ENCODE data around the gene FURIN. TPM values are rescaled to one million over a fixed set of nuclear protein-coding genes. Genes with fewer than 3 reads are reported as not detected.

Gene FURIN
- polyA plus RNA-seq, 1 of the 3 experiments (the other 2 are of a cell fraction) = 40.8 TPM

DNA sequence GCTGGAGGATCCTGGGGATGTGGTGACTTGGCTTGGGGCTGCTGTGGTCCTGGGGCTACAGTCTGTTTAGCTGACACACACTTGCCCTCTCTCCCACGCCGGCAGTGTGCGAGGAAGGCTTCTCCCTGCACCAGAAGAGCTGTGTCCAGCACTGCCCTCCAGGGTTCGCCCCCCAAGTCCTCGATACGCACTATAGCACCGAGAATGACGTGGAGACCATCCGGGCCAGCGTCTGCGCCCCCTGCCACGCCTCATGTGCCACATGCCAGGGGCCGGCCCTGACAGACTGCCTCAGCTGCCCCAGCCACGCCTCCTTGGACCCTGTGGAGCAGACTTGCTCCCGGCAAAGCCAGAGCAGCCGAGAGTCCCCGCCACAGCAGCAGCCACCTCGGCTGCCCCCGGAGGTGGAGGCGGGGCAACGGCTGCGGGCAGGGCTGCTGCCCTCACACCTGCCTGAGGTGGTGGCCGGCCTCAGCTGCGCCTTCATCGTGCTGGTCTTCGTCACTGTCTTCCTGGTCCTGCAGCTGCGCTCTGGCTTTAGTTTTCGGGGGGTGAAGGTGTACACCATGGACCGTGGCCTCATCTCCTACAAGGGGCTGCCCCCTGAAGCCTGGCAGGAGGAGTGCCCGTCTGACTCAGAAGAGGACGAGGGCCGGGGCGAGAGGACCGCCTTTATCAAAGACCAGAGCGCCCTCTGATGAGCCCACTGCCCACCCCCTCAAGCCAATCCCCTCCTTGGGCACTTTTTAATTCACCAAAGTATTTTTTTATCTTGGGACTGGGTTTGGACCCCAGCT, 13.0 kb downstream of the FURIN start:
- Histone ChIP-seq H3K9ac (no peak overlapping the region), H3K9me3 (no peaks in the 10 kb centered on the region), H3K9me2 (no peaks in the 10 kb centered on the region), H3F3A (replicated peaks; ENCODE audit: insufficient read depth) (peaks cover 9% of the 10 kb centered on the region), H3K4me1 (ENCODE audit: control insufficient read depth in 1 of 2, insufficient read depth in 2 of 2, low read depth in 1 of 2, low read length in 1 of 2) (peaks cover 0 to 14% of the 10 kb centered on the region in 2 experiments; a peak in 1 of 4 replicates), H3K79me2 (ENCODE audit: insufficient read depth) (peaks cover 7% of the 10 kb centered on the region; the same call in 1 of the 2 replicates), H3K4me3 (ENCODE audit: low read depth in 2 of 2, low read length in 1 of 2) (no peak overlapping the region), H3K4me2 (no peak overlapping the region), H2AFZ (ENCODE audit: low read depth) (no peak overlapping the region), H3K27me3 (ENCODE audit: insufficient read depth) (no peaks in the 10 kb centered on the region), H3K36me3 (replicated peaks in 1 of 2; ENCODE audit: control insufficient read depth in 1 of 2, insufficient read depth in 2 of 2, low read length in 1 of 2) (peaks cover 13 to 56% of the 10 kb centered on the region in 2 experiments), H3K27ac (ENCODE audit: low read depth in 2 of 2, low read length in 1 of 2) (no peak overlapping the region), H4K20me1 (ENCODE audit: insufficient read depth) (no peaks in the 10 kb centered on the region)
- TF ChIP-seq EZH2phosphoT487 (IDR thresholded peaks at IDR 0.05; ENCODE audit: borderline replicate concordance, low read depth) (no peak), SIN3A (IDR thresholded peaks at IDR 0.05; ENCODE audit: borderline replicate concordance, low read depth, low read length) (no peak), CHD2 (IDR thresholded peaks at IDR 0.05; ENCODE audit: low read length, partially characterized antibody) (no peak), USF1 (IDR thresholded peaks at IDR 0.05; ENCODE audit: borderline replicate concordance, low read depth) (no peak), USF2 (IDR thresholded peaks at IDR 0.05; ENCODE audit: borderline replicate concordance, low read depth, low read length) (no peak), RXRA (IDR thresholded peaks at IDR 0.05; ENCODE audit: borderline replicate concordance, low read depth) (no peak), RCOR1 (IDR thresholded peaks at IDR 0.05; ENCODE audit: low read length) (no peak), PBX3 (IDR thresholded peaks at IDR 0.05) (no peak), RFX5 (IDR thresholded peaks at IDR 0.05; ENCODE audit: low read length) (no peak), FOSL2 (IDR thresholded peaks at IDR 0.05; ENCODE audit: borderline replicate concordance, low read depth) (no peak), ELF1 (IDR thresholded peaks at IDR 0.05) (no peak), EP300 (IDR thresholded peaks at IDR 0.05; ENCODE audit: borderline replicate concordance in 1 of 2, low read depth in 1 of 2, low read length in 1 of 2) (no peak), TAF1 (IDR thresholded peaks at IDR 0.05; ENCODE audit: borderline replicate concordance, low read depth, low read length) (no peak), NFIC (IDR thresholded peaks at IDR 0.05; ENCODE audit: borderline replicate concordance) (no peak), FOXJ3 (CRISPR knock-in tag; IDR thresholded peaks at IDR 0.05) (no peak), RAD21 (IDR thresholded peaks at IDR 0.05; ENCODE audit: low read length) (no peak), TEAD4 (IDR thresholded peaks at IDR 0.05; ENCODE audit: borderline replicate concordance, insufficient read depth) (no peak)
- TF ChIP-seq, protein P1, sequence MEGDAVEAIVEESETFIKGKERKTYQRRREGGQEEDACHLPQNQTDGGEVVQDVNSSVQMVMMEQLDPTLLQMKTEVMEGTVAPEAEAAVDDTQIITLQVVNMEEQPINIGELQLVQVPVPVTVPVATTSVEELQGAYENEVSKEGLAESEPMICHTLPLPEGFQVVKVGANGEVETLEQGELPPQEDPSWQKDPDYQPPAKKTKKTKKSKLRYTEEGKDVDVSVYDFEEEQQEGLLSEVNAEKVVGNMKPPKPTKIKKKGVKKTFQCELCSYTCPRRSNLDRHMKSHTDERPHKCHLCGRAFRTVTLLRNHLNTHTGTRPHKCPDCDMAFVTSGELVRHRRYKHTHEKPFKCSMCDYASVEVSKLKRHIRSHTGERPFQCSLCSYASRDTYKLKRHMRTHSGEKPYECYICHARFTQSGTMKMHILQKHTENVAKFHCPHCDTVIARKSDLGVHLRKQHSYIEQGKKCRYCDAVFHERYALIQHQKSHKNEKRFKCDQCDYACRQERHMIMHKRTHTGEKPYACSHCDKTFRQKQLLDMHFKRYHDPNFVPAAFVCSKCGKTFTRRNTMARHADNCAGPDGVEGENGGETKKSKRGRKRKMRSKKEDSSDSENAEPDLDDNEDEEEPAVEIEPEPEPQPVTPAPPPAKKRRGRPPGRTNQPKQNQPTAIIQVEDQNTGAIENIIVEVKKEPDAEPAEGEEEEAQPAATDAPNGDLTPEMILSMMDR (IDR thresholded peaks at IDR 0.05) = no peak
- TF ChIP-seq, protein P2, sequence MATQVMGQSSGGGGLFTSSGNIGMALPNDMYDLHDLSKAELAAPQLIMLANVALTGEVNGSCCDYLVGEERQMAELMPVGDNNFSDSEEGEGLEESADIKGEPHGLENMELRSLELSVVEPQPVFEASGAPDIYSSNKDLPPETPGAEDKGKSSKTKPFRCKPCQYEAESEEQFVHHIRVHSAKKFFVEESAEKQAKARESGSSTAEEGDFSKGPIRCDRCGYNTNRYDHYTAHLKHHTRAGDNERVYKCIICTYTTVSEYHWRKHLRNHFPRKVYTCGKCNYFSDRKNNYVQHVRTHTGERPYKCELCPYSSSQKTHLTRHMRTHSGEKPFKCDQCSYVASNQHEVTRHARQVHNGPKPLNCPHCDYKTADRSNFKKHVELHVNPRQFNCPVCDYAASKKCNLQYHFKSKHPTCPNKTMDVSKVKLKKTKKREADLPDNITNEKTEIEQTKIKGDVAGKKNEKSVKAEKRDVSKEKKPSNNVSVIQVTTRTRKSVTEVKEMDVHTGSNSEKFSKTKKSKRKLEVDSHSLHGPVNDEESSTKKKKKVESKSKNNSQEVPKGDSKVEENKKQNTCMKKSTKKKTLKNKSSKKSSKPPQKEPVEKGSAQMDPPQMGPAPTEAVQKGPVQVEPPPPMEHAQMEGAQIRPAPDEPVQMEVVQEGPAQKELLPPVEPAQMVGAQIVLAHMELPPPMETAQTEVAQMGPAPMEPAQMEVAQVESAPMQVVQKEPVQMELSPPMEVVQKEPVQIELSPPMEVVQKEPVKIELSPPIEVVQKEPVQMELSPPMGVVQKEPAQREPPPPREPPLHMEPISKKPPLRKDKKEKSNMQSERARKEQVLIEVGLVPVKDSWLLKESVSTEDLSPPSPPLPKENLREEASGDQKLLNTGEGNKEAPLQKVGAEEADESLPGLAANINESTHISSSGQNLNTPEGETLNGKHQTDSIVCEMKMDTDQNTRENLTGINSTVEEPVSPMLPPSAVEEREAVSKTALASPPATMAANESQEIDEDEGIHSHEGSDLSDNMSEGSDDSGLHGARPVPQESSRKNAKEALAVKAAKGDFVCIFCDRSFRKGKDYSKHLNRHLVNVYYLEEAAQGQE (IDR thresholded peaks at IDR 0.05; ENCODE audit: low read depth, low read length) = no peak
- TF ChIP-seq, protein P3, sequence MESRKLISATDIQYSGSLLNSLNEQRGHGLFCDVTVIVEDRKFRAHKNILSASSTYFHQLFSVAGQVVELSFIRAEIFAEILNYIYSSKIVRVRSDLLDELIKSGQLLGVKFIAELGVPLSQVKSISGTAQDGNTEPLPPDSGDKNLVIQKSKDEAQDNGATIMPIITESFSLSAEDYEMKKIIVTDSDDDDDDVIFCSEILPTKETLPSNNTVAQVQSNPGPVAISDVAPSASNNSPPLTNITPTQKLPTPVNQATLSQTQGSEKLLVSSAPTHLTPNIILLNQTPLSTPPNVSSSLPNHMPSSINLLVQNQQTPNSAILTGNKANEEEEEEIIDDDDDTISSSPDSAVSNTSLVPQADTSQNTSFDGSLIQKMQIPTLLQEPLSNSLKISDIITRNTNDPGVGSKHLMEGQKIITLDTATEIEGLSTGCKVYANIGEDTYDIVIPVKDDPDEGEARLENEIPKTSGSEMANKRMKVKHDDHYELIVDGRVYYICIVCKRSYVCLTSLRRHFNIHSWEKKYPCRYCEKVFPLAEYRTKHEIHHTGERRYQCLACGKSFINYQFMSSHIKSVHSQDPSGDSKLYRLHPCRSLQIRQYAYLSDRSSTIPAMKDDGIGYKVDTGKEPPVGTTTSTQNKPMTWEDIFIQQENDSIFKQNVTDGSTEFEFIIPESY (IDR thresholded peaks at IDR 0.05; ENCODE audit: borderline replicate concordance, low read depth) = no peak
- 95% methylated on average over 25 of the region's 35 CpGs for WGBS (ENCODE audit: low lambda C conversion rate)
- ChIA-PET CTCF (interaction anchor here (0.8 to 1.3 kb wide), 3 partner anchors 32 to 561 kb away, joined by 3 to 4 read pairs (median 4); no protein-coding TSS in a partner anchor), POLR2A (no interaction called here)
- DNase-seq = no peak
